GM21786 (cell line): ENCODE measurements around the gene VAV3.

ENCODE experiments used
- ATAC-seq: cut with Tn5 transposase; IDR thresholded peaks from one replicate; pipeline ENCODE4 v1.9.1; 2021; ENCODE audit not compliant: unreplicated experiment

The VAV3 gene

GRCh38 chr1:107972391-107973180, 7.6 kb upstream of the VAV3 start:
- no peak for ATAC-seq

- no peak for ATAC-seq
Observed at GRCh38 chr1:107966550-107966949, 1.6 kb upstream of the VAV3 start.

DNA sequence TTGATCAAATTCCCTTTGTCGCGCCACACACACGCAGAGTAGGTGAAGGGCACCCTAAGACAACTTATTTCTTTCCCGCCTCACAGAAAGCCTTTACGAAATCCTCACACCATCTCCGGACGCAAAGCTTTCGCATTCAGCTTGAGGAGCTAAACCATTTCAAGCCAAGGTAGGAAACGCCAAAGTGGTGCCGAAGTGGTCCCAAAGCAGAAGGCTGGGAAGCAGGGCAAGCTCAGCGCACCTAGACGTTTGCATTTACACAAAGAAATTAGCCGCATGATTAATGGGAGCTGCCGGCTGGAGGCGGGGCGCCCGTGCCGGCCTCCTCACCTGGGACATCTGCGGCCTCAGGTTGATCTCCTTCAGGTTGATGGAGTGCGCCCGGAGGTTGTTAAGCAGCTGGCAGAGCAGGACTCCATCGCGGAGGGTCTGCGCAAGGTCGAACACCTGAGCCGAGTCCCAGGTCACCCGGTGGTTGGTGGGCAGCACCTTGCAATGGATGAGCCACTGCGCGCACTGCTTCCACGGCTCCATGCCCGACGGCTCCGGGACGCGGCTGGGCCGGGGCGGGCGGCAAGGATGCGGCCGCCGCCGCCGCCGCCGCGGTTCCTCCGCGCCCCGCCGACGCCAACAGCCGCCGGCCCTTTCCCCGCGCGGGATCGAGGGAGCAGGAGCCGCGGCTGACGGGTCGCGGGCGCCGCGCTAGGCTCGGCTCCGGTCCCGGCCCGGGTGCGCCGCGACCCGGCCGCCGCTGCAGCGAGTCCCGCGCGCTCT, 457 bp downstream of the VAV3 start:
- ATAC-seq, result no peak

DNA sequence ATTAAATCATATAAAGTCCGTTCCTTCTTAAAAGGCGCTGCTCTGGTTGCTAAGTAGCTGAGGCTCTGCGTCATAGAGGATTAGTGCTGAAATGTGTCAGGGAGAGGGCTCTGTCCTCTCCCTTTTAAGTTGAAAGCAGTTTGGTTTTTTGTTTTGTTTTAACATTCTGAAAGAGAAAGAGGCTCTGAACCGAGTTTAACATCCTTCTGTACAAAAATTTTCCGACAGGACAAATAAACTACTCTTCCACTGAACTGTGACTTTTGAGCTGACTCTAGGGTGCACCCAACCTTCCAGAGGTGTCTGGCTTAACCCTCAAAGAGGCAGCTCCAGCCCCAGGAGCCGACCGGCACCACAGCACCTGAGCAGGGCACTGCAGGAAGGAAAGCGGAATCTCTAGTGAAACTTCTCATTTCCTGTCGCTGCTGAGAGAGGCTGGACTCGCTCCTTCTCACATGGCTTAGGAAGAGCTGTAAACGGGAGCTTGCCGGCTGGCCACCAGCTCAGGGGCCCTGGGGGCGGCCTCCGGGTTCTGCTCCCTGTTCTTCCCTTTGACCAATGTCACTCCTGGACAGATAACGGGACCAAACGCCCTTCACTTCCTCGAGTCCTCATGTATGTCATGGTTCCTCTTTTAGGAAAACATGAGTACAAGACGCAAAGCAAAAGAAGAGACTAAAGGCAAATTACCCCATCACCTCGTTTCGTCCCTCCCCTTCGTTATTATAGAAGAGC, 1.2 kb downstream of the VAV3 start:
- peak; percentile 74 for ATAC-seq

GRCh38 chr1:107963008-107963407, 2.0 kb downstream of the VAV3 start:
- no peak for ATAC-seq

GRCh38 chr1:107954719-107955415, 10.1 kb downstream of the VAV3 start:
- no peak for ATAC-seq

DNA sequence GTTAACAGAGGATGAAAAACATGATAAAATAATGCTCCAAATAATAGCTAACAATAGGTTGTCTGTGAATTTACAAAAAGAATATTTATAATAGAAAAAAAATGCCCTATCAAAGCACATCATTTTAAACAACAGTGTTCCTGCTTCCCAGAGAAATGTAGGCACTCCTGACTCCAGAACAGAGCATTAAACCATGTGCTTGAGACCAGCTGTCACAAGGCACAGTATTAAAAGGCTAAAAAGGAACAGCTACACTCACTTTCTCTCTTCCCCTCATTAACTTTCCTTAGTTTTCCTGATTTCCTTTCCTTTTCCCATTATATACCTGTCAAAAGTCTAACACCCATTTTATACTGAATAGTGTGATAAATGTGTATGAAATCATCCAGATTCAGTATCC, 10.9 kb downstream of the VAV3 start:
- no peak for ATAC-seq

DNA sequence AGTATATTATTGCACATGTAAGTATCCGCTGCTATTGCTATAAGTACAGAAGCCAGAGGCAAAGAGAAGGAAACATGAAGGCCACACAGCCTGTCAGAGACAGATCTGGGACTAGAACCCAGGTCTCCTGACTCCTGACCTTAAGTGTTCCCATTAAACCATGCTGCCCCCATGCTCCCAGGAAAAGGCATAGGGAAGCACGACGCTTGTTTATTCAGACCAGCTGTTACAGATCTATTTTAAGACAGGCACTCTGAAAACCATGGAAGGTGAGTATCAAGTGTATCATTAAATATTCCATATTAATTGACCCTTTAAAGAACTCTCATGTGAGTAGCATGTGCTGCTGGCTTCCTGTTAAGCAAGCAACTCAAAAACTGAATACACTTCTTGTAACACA, 11.4 kb downstream of the VAV3 start:
- ATAC-seq, result no peak

DNA sequence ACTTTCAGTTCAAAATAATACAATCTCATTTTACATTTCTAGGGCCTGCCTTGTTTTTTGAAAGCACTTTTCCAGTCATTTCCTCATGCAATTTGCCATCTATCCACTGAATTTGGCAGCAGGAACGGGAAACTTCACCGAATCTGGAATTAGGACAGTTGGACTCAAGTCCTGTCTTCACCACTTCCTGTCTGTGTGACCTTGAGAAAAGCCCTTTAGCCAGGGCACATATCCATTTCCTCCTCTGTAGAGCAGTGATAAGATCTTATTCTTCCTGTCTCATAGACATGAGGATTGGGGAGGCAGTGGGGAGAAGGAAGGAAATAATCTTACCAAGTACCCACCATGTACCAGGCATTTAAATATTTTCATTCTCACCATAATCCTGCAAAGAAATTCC, 12.0 kb downstream of the VAV3 start:
- no peak for ATAC-seq

- ATAC-seq, result no peak
Observed at GRCh38 chr1:107950464-107950863, 14.5 kb downstream of the VAV3 start.

- peak; percentile 85 for ATAC-seq
Observed at GRCh38 chr1:107949467-107950253, 15.3 kb downstream of the VAV3 start.

DNA sequence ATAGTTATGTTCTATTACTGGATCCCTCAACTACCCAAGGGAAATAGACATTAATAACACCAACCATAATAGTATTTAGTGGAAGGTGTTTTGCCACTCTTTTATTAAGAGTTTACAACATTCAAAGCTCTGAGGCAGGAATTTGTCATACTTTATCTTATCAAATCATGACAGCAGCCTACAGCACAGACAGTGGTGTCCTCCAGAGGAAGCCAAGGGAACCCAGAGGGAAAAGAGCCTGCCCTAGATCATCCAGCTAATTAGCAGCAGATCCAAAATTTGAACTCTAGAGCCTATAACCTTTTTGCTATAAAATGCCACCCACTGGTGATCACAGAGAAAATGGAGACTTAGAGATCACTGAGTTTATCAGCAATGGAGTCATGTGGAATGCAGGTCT, 18.2 kb downstream of the VAV3 start:
- no peak for ATAC-seq

- ATAC-seq, result no peak
Observed at GRCh38 chr1:107943694-107944093, 21.3 kb downstream of the VAV3 start.

- ATAC-seq, result no peak
Observed at GRCh38 chr1:107942814-107943213, 22.2 kb downstream of the VAV3 start.

DNA sequence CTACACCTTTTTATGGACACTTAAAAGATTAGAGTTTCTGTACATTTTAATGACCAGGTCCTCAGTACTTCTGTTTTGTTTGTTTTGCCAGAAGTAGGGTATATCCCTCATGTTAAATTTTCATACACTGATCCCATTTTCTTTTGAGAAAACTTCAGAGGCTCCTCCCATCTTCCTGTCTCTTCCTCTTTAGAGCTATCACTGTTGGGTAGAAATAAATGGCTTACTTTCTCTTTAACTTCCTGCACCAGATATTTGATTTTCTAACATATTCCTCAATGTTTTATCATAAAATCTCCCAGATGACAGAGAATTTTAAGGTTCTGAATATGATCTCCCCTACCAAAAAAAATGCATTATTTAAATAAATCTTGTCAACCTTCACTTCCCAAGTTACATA, 23.4 kb downstream of the VAV3 start:
- ATAC-seq, result no peak

- no peak for ATAC-seq
Observed at GRCh38 chr1:107941123-107941522, 23.9 kb downstream of the VAV3 start.

DNA sequence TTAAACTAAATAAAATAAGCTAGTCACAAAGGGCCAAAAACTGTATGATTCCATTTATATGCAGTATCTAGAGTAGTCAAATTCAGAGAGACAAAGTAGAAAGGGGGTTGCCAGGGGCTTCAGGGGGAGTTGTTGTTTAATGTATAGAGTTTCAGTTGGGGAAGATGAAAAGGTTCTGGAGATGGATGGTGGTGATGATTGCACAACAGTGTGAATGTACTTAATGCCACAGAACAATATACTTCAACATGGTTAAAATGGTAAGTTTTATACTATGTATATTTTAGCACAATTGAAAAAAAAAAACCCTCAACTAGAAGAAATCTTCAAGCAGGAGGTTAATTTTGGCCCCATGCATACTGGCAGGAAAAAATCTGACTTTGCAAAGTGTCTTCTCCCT, 24.3 kb downstream of the VAV3 start:
- no peak for ATAC-seq

- ATAC-seq, result no peak
Observed at GRCh38 chr1:107940017-107940577, 24.9 kb downstream of the VAV3 start.

DNA sequence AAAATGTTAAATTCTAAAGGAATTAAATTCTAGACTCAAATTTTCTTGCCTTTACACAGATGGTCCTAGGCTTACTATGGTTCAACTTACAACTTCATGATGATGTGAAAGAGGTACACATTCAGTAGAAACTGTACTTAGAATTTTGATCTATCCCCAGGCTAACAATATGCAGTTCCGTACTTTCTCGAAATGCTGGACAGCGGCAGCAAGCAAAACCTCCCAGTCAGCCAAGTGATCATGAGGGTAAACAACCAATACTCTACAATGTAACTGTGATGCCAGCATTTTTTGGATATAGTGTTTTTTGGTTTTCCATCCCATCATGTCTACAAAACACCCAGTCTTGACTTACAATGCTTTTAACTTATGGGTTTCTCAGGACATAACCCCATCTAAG, 25.7 kb downstream of the VAV3 start:
- no peak for ATAC-seq
